ENCODE results near the gene NTM.

The NTM gene

DNA sequence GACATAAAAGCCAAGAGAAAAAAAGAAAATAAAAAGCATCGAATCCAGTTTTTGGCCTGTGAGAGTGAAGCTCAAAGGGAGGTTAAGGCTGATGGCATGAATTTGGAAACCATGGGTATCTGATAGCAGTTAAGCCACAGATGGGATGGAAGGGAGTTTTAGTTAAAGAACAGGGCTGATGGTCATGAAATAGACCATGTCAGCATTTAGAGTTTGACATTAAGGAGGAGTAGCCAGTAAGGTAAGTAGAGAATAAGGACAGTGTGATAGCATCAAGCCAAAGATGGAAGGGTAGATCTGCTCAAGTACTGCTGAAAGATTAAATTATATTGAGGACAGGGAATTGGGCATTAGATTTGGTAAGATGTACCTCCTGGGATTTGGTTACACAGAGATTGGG is 826.5 kb downstream of the NTM start:
- DNase-seq, result no peak

DNA sequence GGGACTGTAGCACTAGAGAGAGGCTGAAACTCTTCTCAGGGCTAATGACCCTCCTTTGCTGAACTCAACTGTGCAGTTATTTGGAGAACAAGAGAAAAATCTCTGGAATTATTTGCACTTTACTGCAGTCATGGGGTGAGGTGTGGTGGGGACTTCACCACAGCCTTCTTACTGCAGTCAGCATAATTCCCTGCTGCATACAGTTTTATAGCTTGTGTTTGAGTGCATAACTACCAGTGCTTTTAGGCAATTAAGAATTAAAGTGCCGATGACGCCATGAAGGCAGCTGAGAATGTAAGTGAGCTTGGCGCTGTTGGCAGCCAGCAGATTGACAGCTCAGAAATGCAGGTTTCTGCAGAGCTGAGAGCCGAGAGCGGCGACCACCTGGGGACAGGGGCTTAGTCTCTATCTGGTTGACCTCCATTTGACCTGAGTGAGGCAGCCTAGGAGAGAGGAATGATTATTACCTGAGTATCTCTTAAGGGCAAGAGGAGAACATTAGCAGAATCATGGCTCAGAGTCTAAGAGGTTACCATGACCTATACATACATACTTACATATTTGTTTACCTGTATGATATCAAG is 830.0 kb downstream of the NTM start:
- no peak for DNase-seq

DNA sequence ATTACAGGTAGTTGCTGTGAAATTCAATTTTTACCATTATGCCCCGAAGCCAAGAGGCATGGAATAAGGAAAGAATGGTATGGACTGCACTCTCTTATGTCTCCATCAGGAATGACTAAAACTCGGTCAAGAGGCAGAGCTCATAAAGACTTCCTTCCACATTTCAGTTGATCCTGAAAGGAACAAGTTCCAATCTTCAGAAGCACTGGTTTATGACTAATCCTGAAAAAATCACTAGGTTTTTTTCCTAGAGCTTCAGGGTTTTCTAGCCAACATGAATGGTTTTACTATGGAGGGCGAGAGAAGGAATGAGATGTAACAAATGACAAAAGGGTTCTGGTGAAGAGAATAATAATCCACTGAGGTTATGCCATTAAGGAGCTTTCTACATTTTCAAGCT is 832.2 kb downstream of the NTM start:
- no peak for DNase-seq

DNA sequence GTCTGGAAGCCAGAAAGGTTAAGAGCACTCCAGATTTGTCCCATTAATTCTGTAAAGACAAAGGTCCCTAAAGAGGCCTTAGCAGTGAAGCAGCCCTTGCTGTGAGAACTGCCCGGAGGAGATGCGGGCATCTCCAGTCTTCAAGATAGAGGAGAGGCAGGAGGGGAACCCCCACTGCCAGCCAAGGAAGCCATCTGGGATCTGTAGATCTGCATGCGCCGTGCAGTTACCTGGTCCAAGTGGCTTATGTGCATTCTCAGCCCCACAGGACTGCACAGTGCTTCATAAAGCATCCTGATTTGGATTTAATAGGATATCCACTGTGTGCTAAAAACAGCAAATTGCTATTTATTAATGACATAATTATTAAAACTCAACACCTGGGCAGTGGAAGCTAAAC is 834.6 kb downstream of the NTM start:
- no peak for DNase-seq

DNA sequence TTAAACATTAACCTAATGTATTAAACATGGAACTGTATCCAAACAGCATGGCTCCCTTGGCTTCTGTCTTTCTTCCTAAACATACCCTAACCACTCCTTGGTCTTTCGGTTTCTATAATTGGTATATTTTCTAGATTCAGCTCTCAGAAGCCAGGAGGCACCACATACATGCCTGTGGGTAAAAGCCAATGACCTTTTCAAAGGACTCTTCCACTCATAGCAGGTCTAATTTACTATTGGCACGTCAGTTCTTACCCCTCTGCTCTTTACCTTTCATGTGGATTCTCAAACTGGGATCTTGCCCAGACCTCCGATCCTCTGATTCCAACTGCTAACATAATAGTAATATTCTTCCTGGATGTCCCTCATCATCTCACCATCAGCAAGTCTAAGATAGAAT is 835.1 kb downstream of the NTM start:
- no peak for DNase-seq

DNA sequence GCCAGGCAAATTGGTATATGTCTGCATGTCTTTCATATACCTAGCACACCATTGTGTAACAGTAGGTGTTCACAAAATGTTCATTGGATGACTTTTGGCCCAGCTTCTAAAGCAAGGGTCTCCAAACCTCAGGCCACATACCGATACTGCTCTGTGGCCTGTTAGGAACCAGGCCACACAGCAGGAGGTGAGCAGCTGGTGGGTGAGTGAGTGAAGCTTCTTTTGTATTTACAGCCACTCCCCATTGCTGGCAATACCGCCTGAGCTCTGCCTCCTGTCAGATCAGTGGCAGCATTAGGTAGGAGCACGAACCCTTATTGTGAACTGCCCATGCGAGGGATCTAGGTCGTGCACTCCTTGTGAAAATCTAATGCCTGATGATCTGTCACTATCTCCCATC is 836.6 kb downstream of the NTM start:
- no peak for DNase-seq

DNA sequence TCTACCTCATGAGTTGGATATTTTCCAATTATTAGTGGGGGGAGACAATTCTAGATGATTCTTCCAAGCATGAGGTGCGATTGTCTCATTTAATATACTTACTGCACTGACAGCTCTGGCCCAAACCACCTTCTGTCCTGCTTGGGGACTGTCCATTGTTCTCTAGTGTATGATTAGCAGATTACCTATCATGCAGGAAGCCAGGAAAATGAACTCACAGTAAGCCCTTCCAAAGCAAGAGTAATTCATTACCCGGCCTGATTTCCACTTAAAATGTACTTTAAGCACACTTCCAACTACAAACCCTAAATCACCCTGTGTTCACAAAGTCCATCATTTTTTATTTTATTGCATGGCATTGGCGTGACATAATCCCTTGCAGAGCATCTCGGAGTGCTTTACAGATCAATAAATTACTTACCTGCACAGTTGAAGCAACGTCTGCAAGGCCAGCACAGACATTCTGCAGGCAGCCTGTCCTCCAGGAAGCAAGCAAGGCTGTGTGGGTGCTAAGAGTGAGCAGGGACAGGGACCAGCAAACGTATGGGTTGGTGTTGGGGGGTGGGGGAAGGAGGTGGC is 838.2 kb downstream of the NTM start:
- DNase-seq, result no peak

DNA sequence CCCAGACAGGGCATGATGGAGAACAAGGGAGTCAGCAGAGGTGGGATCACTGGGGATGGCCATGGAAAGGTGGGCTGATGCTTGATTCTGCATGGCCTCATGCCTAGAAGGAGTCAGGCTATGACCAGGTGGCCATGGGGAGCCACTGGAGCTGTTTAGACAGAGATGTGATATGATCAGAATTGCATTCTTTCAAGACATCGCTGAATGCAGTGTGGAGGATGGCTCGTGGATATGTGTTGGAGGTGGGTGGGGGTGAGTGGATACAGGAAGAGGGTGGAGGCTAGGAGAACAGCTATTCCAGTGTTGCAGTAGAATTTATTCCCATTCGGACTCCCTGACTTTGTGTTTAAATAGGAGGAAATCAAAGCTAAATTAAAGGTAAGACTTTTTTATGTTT is 841.1 kb downstream of the NTM start:
- no peak for DNase-seq

DNA sequence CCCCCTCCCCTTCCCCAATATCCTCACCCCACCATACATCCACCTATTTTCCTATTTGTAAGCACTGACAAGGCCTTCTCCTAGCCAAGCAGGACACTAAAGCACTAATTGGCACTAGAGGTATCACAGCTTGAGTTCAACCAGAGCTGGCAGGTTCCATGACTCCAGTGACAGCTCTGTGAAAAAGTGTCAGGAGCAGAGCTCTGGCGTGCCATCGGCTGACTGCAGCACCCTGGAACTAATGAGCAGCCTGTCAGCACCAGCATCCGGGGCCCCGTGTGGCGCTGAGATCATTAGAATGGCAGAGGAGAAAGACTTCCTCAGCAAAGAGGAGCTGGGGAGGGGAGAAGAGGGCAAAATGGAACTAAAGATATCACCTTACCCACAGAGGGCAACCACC is 847.4 kb downstream of the NTM start:
- no peak for DNase-seq

DNA sequence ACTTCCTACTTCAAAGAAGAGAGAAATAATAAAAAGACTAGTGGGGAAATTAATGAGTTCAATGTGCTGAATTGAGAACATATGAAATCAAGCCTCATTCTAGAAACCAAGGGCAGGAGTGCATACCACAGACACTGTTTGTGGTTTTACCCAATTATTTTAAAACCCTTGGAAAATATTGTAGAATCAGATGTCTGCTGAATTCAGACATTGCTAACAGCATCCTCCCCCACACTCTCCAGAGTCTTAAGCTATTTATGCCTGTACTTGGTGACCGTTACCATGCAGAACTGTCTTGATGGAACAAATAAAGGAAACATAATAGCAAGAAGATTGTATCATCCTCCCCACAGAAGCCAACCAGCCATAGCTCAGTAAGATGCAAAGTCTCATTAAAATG is 850.1 kb downstream of the NTM start:
- no peak for DNase-seq

DNA sequence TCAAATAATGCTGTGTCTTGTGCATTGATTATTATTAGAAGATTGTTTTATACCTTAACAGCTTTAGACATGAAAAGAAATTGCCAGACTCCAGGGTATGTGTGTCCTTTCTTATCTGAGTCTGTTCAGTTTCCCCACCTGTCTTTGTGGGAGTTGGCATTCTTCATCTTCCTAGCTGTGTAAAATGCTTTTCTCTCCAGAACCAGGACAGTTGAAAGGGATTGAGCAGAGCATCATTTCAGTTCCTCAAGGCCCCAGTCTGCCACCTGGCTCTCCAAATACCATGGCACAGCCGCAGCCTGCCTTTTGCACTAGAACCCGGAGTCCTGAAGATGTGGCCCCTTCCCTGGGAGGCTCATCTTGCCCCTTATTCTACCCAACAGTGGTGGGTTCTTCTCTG is 851.9 kb downstream of the NTM start:
- no peak for DNase-seq

DNA sequence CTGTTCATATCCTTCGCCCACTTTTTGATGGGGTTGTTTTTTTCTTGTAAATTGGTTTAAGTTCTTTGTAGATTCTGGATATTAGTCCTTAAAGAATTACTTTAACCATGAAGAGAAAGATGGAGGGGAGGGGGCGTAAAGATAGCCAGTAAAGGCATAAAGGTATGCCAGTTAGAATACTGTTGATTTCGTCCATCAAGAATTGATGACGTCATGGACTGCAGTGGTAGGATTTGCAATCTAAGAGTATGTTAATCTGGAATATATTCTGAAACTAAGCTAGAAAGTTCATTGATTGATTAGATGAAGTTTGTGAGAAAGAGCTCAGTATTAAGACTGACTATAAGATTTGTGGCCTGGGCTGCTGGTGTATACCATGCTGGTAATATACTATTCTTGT is 856.1 kb downstream of the NTM start:
- DNase-seq, result no peak

DNA sequence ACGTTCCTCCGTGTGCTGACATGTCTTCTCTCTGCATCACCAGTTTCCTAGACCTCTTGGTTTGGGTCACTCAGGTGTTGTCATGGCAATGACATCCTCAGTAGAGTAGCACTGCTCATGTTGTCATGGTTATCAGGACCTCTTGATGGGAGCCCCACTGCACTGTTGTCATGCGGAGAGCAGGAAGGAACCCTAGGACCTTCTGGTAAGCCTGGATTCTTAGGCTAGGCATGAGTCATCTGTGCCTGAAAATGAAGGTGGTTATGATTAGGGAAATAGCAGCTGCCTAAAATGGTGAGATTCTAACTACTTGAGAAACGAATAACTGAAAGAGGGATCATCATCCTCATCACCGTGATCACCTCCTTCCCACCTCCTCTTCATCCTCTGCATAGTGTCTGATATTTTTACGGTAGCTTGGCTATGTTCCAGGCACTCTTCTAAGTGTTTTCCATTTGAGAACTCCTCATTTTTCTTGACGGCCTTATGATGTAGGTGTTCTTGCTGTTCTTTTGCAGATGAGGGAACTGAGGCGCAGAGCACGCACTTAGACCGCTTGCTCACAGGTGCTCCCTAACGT is 858.4 kb downstream of the NTM start:
- DNase-seq, result no peak

DNA sequence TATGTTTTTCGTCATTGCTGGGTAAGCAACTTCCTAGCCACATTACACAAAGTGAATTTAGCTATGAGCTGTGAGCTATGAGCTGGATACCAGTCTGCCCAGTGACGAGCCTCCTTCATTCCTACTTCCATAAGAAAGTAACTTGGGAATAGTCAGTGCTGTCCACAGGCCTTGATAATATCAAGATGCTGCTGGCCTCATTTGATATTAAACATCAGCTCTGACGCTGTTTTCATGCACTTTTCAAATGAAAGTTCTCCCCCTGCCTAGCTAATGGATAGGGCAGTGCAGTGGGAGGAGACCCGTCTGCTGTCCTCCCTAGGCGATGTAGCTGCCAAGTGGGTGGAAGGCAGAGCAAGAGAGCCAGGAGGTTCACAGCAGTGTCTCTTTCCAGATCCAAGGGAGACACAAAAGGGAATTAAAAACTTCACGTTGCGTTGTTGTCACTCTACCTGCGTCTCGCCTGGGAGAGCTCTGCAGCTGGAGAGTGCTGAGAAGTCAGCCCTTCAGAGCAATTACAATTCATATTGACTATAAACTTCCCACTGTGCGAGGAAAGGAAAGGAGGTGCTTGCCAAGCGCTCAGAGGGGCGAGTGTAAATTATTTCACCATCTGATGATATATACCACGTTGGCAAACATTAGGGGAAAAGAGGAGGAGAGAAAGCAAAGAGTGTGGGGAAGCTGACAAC is 861.4 kb downstream of the NTM start:
- no peak for DNase-seq

DNA sequence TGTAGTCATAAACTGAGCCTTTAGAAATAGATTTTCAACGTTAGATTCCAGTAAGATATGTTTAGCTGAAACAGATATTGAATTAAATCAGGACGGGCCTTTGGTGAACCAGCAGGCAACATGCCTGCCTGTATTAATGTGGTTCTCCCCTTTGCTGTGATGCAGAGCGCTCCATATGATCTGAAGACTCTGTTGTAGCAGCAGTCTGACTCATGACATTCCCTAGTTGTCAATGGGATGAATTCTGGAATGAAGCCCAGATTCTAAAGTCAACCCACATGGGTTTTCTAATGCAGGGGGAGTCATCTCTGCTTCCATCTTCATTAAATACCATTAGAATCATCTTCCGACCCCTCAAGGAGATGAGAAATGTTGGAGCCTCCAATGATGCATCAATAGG is 864.5 kb downstream of the NTM start:
- DNase-seq, result no peak

DNA sequence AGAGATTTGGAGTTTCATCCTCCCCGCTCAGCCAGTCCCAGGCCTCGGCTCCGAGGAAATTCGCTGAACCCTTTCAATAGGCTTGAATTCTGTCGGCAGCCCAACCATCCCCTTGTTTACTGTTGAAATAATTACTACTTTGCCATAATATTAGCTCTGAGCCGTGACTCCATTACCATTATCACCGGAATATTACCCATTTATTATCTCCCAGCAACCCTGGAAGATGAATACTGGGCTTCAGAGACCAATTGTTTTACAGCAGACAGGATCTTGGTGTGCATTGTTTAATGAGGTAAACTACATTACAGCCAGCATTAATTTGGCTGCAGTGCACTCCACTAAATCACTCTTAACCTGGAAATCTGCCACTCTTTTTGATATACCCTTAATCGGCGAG is 867.4 kb downstream of the NTM start:
- DNase-seq, result no peak

DNA sequence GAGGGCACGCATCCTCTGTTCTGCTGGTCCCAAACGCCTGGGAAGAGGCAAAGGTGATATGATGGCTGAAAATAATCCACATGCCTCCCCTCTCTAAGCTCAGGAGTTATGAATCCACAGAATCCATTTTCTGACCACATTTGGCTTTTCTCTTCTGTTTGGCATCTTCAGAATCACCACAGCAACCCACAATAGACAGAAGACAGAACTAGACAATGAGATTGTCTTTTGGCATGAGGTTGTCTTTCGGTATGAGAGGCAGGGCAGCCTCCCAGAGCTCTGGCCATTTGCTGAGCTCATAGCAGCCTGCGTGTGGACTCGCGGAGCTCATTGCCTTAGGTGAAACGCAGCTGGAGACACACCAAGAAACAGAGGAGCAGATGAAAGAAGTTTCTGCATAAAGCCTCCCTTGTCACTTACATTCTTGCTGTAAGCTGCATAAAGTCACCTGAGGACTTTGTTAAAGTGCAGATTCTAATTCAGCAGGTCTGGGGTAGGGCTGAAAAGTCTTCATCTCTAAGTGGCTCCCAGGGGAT is 868.0 kb downstream of the NTM start:
- DNase-seq, result no peak

DNA sequence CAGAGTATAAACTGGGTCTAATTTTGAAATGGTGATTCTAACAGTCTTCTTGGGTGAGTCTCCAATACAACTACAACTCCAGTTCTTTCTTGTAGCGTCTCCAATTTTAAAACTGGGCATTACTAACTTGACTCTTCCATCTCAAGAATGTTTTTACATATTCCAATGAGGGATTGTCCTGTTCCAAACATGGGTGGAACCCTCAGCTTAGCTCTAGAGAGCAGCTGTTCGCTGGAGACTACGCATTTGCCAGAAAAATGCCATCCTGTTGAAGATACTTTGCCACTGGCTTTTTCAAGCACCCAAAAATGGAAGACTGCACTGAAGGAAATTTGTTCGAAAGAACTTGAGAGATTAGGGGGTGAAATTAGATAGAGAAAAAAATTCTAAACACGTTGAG is 870.0 kb downstream of the NTM start:
- DNase-seq, result no peak

DNA sequence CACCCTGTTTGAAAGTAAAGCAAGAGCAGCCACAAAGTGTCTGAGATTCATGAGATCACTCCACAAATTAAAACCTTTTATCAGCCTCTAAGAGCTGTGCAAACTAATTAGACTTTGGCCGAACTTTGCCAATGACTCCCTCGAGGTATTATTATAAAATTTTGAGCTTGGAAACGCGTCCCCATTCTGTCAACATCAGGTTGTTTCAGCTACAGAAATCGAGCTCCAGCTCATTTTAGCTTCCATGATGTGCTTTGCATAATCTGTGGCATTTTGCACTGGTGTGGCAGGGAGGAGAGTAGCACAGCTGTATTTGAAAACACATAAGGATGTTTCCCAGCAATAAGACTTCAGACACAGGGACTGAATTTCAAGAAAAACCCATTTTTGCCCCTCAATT is 872.2 kb downstream of the NTM start:
- no peak for DNase-seq

DNA sequence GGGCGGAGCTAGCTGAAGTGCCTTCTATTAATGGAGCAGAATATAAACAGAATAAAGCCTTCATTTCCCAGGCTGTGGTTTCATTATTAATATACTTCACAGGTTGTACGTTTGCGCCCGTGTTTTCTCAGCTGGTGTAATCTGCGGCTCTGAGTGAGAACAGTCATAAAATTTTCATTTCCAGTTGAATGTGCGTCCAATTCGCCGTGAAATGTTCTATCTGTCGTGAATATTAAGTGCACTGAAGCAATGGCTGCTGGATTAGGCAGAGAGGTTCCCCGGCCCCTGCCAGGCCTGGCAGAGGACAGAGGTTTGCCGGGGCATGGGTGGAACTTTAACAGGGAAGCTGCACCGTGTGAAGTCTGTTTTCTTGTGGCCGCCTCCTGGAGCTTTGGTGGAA is 874.4 kb downstream of the NTM start:
- no peak for DNase-seq

DNA sequence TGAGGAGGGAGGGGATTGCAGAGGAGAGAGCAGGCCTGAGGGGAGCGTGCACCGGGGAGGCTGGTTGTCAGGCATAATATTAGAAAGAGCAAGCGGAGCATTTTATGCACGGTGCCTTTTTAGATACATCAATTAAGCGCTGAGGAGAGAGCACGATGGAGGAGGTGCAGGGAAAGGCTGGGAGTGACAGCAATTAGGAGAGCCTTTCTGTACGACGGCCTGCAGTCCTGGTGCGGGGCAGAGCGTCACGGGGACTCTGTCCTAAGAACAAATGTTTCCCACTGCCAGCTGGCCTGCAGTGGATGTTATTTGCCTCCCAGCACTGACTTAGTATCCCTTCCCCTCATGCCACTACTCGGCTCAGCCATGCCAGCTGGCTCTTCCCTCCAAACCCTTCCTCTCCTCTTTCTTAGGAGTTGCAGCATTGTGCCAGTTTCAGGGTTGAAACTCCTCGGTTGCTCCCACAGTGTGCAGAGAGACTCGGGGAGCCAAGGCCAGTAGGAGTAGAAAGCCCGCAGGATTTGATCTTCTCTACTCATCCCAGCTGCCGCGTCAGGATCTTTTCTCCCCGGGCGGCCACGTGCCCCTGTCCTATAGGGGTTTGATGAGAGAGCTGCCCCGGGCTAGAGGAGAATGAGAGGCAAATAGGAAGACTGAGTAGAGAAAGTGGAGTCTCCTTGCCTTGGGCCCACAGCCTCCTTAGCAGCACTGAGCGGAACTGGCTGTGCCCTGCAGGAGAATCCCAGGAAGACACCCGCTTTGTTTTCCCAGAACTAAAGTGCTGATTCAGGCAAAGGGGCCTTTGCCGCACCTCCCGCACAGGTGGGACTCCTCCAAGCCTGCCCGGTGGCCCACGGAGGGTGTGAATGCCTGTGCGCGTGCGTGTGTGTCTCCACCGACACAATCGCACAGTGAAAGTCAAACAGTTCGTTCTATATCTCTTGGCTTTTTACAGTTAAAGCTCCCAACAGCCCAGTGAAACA is 875.3 kb downstream of the NTM start:
- no peak for DNase-seq

DNA sequence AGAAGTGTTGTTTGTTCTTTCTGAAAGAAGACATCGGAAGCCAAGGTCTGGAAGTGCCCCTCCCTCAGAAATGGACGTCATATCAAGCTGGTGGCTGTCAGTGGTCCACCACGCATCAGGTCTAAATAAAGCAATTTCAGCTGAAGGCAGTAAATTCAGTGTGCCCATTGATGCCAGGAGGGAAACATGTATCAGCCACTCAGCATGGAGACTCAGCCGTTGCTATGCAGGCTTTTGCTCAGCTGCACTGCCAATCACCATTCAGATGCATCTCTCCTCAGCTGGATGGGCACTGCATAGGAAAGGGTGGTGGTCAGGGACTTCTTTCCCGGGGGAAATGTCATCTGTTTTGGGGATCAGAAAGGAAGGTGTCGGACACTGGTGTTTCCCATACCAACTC is 878.2 kb downstream of the NTM start:
- no peak for DNase-seq

DNA sequence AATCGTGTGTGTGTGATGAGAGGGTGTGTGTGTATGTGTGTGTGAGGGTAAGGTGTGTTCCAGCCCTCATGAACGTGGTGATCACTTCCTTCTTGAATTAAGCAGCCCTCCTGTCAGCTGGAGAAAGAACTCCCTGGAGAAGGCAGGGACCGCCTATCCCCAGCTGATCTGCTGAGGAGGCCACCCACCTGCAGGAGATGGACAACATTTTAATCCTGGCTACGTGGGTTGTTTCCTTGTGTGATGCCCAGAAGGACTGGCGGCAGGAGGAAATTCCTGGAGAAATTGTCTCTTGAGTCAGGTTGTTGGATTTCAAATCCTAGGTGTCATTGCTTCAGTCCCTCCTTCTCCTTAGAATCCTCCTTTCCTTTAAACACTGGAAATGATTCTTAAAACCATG is 878.8 kb downstream of the NTM start:
- DNase-seq, result no peak

Data from CD4-positive, alpha-beta T cell treated with Interleukin-6 for 4 hours (primary cell).